K562 (cell line): Measurements from ENCODE around the gene NKX2-1. TPM values are rescaled to one million over a fixed set of nuclear protein-coding genes. Genes with fewer than 3 reads are reported as not detected.

Experiments used
- CTBP1 ChIP-seq: fragments of 450-650 bp; IDR thresholded peaks from 2 replicates; pipeline ENCODE4 v1.6.1; 2016; ENCODE audit warnings: borderline replicate concordance
- GABPB1 ChIP-seq: sonication (generic); formaldehyde crosslinking; IDR thresholded peaks from 2 replicates; pipeline ENCODE4 v1.8.0; 2022; ENCODE audit warnings: mild to moderate bottlenecking, missing genetic modification reagents
- HEY1 ChIP-seq: fragments of 250-450 bp; sonication (Bioruptor Pico); IDR thresholded peaks from 2 replicates; pipeline ENCODE4 v1.5.0; 2020; ENCODE audit warnings: mild to moderate bottlenecking, moderate library complexity, borderline replicate concordance
- MEIS2 ChIP-seq: fragments of 450-650 bp; IDR thresholded peaks from 2 replicates; pipeline ENCODE4 v1.6.1; 2014; ENCODE audit warnings: mild to moderate bottlenecking; ENCODE audit not compliant: partially characterized antibody
- NCOA2 ChIP-seq, 2 experiments: fragments of 450-650 bp; IDR thresholded peaks; 2 replicates each; pipeline ENCODE4 v1.6.1; 2018; ENCODE audit warnings: mild to moderate bottlenecking in 2 of 2, moderate library complexity in 1 of 2; ENCODE audit not compliant: partially characterized antibody in 2 of 2
- NR3C1 ChIP-seq: sonication (generic); formaldehyde crosslinking; IDR thresholded peaks from 2 replicates; pipeline ENCODE4 v1.8.1; 2022; ENCODE audit warnings: missing genetic modification reagents
- SMAD3 ChIP-seq: fragments of 450-650 bp; formaldehyde crosslinking; conservative IDR thresholded peaks from 2 replicates; pipeline ENCODE4 v1.4.0; 2020; ENCODE audit warnings: mild to moderate bottlenecking
- SNRNP70 ChIP-seq: fragments of 200-400 bp; formaldehyde crosslinking; optimal IDR thresholded peaks from 2 replicates; pipeline ENCODE3; 2017; ENCODE audit warnings: low read depth, low read length
- TBL1XR1 ChIP-seq, 2 experiments: IDR thresholded peaks; 2 replicates each; pipeline ENCODE4 v1.6.1; 2012; ENCODE audit warnings: improper control_type of control experiment in 2 of 2, low read length in 2 of 2, mild to moderate bottlenecking in 1 of 2
- polyA plus RNA-seq, 8 experiments: library from polyadenylated mRNA; depleted of rRNA in 4 of 8; stranded (reverse) in 5 of 8; unstranded in 3 of 8; fragments of >200 nt; fragmentation: Nextera tagmentation in 2 of 8; fragmentation: Illumina TruSeq in 1 of 8; extraction: Ambion mirVana in 2 of 8; extraction: Trizol in 1 of 8; gene quantifications; 2 replicates each; pipeline versions ENCODE4 v1.2.1 to v1.2.3, GENCODE V29; 2011 to 2014; ENCODE audit warnings: inconsistent platforms in 1 of 8, missing spikeins in 1 of 8
- total RNA-seq, 7 experiments: library from RNA; depleted of rRNA in 6 of 7; stranded (reverse); fragments of >200 nt in 6 of 7; fragmentation: Illumina TruSeq in 2 of 7; extraction: Trizol in 2 of 7; gene quantifications; 2 replicates each; pipeline versions ENCODE4 v1.2.1 to v1.2.3, GENCODE V29; 2011 to 2021; ENCODE audit warnings: low replicate concordance in 1 of 7
- TF ChIP-seq, protein P1 (sequence below), 3 experiments: fragments of 200-800 bp in 1 of 3; fragments of 250-450 bp in 1 of 3; fragments of 450-650 bp in 1 of 3; sonication (Bioruptor Pico) in 1 of 3; sonication (Bioruptor generic) in 1 of 3; formaldehyde crosslinking in 1 of 3; IDR thresholded peaks; 2 replicates each; pipeline versions ENCODE4 v1.6.1 to v1.8.0; 2016 to 2022; ENCODE audit warnings: mild to moderate bottlenecking in 2 of 3, missing genetic modification characterization in 2 of 3, missing compliant biosample characterization in 1 of 3, moderate library complexity in 1 of 3
- TF ChIP-seq, protein P2 (sequence below): fragments of 250-450 bp; sonication (Bioruptor Pico); IDR thresholded peaks from 2 replicates; pipeline ENCODE4 v1.5.0; 2022; ENCODE audit warnings: mild to moderate bottlenecking

NKX2-1 gene
- total and polyA plus RNA-seq, 9 of the 15 experiments (the other 6 are each of a cell fraction or from before 2014, with no cell fraction given) = 0.11 TPM; not detected in 8

DNA sequence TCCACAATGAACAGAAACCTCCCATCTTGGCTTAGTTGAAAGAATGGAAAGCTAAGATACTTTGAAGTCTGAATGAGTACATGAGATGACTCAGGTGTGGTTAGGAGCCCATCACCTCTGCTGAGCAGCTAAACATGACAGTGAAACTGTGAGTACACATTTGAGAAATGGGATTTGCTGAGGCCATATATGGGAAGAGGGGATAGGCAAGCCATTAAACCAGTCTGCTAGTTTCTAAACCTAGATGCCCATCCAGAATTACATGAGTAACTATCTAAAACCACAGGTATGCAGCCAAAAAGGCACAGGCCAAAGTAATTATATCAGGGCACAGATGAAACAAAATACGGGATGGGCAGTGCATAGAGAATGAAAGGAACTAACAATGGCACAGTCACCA is 41.2 kb downstream of the NKX2-1 start (continued):
- TF ChIP-seq, protein P1, sequence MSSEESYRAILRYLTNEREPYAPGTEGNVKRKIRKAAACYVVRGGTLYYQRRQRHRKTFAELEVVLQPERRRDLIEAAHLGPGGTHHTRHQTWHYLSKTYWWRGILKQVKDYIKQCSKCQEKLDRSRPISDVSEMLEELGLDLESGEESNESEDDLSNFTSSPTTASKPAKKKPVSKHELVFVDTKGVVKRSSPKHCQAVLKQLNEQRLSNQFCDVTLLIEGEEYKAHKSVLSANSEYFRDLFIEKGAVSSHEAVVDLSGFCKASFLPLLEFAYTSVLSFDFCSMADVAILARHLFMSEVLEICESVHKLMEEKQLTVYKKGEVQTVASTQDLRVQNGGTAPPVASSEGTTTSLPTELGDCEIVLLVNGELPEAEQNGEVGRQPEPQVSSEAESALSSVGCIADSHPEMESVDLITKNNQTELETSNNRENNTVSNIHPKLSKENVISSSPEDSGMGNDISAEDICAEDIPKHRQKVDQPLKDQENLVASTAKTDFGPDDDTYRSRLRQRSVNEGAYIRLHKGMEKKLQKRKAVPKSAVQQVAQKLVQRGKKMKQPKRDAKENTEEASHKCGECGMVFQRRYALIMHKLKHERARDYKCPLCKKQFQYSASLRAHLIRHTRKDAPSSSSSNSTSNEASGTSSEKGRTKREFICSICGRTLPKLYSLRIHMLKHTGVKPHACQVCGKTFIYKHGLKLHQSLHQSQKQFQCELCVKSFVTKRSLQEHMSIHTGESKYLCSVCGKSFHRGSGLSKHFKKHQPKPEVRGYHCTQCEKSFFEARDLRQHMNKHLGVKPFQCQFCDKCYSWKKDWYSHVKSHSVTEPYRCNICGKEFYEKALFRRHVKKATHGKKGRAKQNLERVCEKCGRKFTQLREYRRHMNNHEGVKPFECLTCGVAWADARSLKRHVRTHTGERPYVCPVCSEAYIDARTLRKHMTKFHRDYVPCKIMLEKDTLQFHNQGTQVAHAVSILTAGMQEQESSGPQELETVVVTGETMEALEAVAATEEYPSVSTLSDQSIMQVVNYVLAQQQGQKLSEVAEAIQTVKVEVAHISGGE (CRISPR knock-in tag; IDR thresholded peaks at IDR 0.05) = no peak
- TF ChIP-seq SMAD3 (CRISPR knock-in tag) (no peak), SNRNP70 (no peak), NR3C1 (no peak), NCOA2 (IDR thresholded peaks at IDR 0.05; ENCODE audit: partially characterized antibody in 2 of 2) (no peak), HEY1 (no peak), MEIS2 (no peak), CTBP1 (no peak), TBL1XR1 (IDR thresholded peaks at IDR 0.05; ENCODE audit: low read length in 2 of 2) (no peak), GABPB1 (CRISPR knock-in tag) (no peak)
- TF ChIP-seq, protein P2, sequence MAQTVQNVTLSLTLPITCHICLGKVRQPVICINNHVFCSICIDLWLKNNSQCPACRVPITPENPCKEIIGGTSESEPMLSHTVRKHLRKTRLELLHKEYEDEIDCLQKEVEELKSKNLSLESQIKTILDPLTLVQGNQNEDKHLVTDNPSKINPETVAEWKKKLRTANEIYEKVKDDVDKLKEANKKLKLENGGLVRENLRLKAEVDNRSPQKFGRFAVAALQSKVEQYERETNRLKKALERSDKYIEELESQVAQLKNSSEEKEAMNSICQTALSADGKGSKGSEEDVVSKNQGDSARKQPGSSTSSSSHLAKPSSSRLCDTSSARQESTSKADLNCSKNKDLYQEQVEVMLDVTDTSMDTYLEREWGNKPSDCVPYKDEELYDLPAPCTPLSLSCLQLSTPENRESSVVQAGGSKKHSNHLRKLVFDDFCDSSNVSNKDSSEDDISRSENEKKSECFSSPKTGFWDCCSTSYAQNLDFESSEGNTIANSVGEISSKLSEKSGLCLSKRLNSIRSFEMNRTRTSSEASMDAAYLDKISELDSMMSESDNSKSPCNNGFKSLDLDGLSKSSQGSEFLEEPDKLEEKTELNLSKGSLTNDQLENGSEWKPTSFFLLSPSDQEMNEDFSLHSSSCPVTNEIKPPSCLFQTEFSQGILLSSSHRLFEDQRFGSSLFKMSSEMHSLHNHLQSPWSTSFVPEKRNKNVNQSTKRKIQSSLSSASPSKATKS = no peak
